ENCODE results near the gene MBOAT2.

- no peak for TF ChIP-seq EZH2phosphoT487 (IDR thresholded peaks at IDR 0.05; ENCODE audit: borderline replicate concordance, low read length)
- TF ChIP-seq CTCF (IDR thresholded peaks at IDR 0.05; ENCODE audit: low read depth, low read length, poor library complexity, severe bottlenecking): no peak
Measured at GRCh38 chr2:8907764-8908288, 95.7 kb downstream of the MBOAT2 start.
